ENCODE results near the gene LGALS7B.

DNA sequence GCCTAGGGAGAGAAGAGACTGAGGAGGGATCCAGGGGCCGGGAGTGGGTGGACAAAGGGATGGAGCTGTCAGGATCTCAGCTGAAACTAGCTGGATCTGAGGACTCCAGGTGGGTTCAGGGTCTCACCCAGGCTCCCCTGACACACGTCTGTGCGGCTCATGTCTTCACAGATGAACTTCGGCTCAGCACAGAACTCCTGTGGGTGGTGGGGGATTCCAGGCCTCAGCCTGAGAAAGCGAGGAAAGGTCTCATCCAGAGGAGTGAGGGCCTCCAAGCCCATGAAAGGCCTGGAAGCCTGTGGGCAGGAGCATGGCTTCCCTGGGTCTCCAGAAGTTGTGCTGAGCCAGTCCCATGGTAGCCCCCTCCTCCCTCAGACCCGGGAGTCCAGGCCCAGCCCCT, 46.1 kb upstream of the LGALS7B start:
- TF ChIP-seq POLR2A (IDR thresholded peaks at IDR 0.05) (no peak), EP300 (IDR thresholded peaks at IDR 0.05) (no peak), POLR2AphosphoS5 (IDR thresholded peaks at IDR 0.05) (no peak)
- TF ChIP-seq, protein P1, sequence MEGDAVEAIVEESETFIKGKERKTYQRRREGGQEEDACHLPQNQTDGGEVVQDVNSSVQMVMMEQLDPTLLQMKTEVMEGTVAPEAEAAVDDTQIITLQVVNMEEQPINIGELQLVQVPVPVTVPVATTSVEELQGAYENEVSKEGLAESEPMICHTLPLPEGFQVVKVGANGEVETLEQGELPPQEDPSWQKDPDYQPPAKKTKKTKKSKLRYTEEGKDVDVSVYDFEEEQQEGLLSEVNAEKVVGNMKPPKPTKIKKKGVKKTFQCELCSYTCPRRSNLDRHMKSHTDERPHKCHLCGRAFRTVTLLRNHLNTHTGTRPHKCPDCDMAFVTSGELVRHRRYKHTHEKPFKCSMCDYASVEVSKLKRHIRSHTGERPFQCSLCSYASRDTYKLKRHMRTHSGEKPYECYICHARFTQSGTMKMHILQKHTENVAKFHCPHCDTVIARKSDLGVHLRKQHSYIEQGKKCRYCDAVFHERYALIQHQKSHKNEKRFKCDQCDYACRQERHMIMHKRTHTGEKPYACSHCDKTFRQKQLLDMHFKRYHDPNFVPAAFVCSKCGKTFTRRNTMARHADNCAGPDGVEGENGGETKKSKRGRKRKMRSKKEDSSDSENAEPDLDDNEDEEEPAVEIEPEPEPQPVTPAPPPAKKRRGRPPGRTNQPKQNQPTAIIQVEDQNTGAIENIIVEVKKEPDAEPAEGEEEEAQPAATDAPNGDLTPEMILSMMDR (IDR thresholded peaks at IDR 0.05) = no peak
